SU-DHL-6 (cell line): ENCODE results near the gene CDCP2.

Experiments used
- H2AFZ ChIP-seq: fragments of 200-600 bp; sonication (generic); 2 replicates; pipeline ENCODE4 v1.6.1; 2014; ENCODE audit warnings: low read depth, mild to moderate bottlenecking, moderate library complexity, mixed read lengths, antibody characterized with exemption, low read length; ENCODE audit not compliant: severe bottlenecking
- H3F3A ChIP-seq: fragments of 200-600 bp; shearing (Covaris generic); 2 replicates; pipeline ENCODE4 v1.6.0; 2016; ENCODE audit warnings: antibody characterized with exemption, mild to moderate bottlenecking; ENCODE audit not compliant: insufficient read depth
- H3K27ac ChIP-seq: fragments of 200-600 bp; sonication (generic); 2 replicates; pipeline ENCODE4 v1.5.1; 2016; ENCODE audit warnings: low read depth, mild to moderate bottlenecking, low read length, moderate library complexity, mixed read lengths
- H3K27me3 ChIP-seq: fragments of 200-600 bp; sonication (generic), shearing (Covaris generic); 2 replicates; pipeline ENCODE4 v1.6.0; 2014; ENCODE audit warnings: mild to moderate bottlenecking, low read length
- H3K36me3 ChIP-seq: fragments of 200-600 bp; sonication (generic); 2 replicates; pipeline ENCODE4 v1.6.1; 2014; ENCODE audit warnings: mild to moderate bottlenecking, low read length, mixed read lengths
- H3K4me2 ChIP-seq: fragments of 300-600, 200-600 bp; shearing (Covaris generic), sonication (generic); 2 replicates; pipeline ENCODE4 v1.6.0; 2014; ENCODE audit warnings: low read length, low read depth, mild to moderate bottlenecking; ENCODE audit not compliant: poor library complexity, severe bottlenecking
- H3K4me3 ChIP-seq: fragments of 200-600 bp; sonication (generic); 2 replicates; pipeline ENCODE4 v1.5.1; 2014; ENCODE audit warnings: antibody characterized with exemption, low read length, mild to moderate bottlenecking, mixed read lengths; ENCODE audit not compliant: insufficient read depth, poor library complexity, severe bottlenecking
- H3K79me2 ChIP-seq: fragments of 200-600 bp; sonication (generic); 2 replicates; pipeline ENCODE4 v1.6.1; 2014; ENCODE audit warnings: mild to moderate bottlenecking, low read length, moderate library complexity; ENCODE audit not compliant: insufficient read depth
- H3K9ac ChIP-seq: fragments of 200-600 bp; sonication (generic); 2 replicates; pipeline ENCODE4 v1.7.0; 2014; ENCODE audit warnings: mild to moderate bottlenecking, low read length
- H3K9me2 ChIP-seq: fragments of 200-600 bp; sonication (generic); replicated peaks from 2 replicates; pipeline ENCODE4 v1.6.1; 2014; ENCODE audit warnings: low read length; ENCODE audit not compliant: insufficient read depth
- H3K9me3 ChIP-seq: fragments of 200-600 bp; sonication (generic); 2 replicates; pipeline ENCODE4 v1.6.1; 2014; ENCODE audit warnings: low read length, mixed read lengths; ENCODE audit not compliant: insufficient read depth
- H4K20me1 ChIP-seq: fragments of 200-600 bp; sonication (generic); 2 replicates; pipeline ENCODE4 v1.6.1; 2014; ENCODE audit warnings: low read depth, mild to moderate bottlenecking, antibody characterized with exemption, low read length, moderate library complexity, mixed read lengths
- EZH2phosphoT487 ChIP-seq: fragments of 200-600 bp; sonication (generic), shearing (Covaris generic); conservative IDR thresholded peaks from 2 replicates; pipeline ENCODE4 v1.6.1; 2018; ENCODE audit warnings: mild to moderate bottlenecking, antibody characterized with exemption, low read length, moderate library complexity, mixed read lengths
- TF ChIP-seq, protein P1 (sequence below): fragments of 200-600 bp; sonication (generic); IDR thresholded peaks from one replicate; pipeline ENCODE4 v1.5.1; 2017; ENCODE audit warnings: antibody characterized with exemption, mild to moderate bottlenecking, low read length, moderate library complexity; ENCODE audit not compliant: insufficient read depth, poor library complexity, severe bottlenecking

Gene CDCP2

DNA sequence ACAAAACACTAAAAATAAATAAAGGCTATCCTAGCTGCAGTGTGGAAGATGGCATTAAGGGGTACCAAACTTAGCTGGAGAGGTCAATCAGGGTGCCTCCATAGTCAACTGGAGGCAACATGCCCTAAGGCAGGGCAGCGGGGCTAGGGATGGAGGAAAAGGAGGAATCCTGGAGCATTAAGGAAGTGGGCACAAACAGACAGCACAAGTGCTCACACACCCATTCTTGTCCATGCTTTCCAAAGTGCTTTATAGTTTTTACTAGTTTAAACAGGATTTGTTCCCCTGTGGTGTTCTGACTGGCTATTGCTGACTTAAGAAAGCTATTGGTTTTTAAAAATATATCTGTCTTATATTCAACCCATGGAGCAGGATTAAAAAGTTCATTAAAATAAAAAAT lies 66.0 kb downstream of the CDCP2 start:
- H3K36me3 ChIP-seq = peaks cover 14% of the 10 kb centered on the region; the same call in 1 of the 2 replicates
- H3K4me2 ChIP-seq = no peak overlapping the region
- H3K79me2 ChIP-seq = no peaks in the 10 kb centered on the region
- H3K27ac ChIP-seq = no peak overlapping the region
- no peaks in the 10 kb centered on the region for H3K27me3 ChIP-seq
- no peak overlapping the region for H3K9ac ChIP-seq
- H3F3A ChIP-seq = no peaks in the 10 kb centered on the region
- no peaks in the 10 kb centered on the region for H4K20me1 ChIP-seq
- H3K9me2 ChIP-seq = no peaks in the 10 kb centered on the region
- no peak overlapping the region for H2AFZ ChIP-seq
- no peak overlapping the region for H3K4me3 ChIP-seq
- TF ChIP-seq, protein P1, sequence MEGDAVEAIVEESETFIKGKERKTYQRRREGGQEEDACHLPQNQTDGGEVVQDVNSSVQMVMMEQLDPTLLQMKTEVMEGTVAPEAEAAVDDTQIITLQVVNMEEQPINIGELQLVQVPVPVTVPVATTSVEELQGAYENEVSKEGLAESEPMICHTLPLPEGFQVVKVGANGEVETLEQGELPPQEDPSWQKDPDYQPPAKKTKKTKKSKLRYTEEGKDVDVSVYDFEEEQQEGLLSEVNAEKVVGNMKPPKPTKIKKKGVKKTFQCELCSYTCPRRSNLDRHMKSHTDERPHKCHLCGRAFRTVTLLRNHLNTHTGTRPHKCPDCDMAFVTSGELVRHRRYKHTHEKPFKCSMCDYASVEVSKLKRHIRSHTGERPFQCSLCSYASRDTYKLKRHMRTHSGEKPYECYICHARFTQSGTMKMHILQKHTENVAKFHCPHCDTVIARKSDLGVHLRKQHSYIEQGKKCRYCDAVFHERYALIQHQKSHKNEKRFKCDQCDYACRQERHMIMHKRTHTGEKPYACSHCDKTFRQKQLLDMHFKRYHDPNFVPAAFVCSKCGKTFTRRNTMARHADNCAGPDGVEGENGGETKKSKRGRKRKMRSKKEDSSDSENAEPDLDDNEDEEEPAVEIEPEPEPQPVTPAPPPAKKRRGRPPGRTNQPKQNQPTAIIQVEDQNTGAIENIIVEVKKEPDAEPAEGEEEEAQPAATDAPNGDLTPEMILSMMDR = no peak
- no peak for TF ChIP-seq EZH2phosphoT487
- no peaks in the 10 kb centered on the region for H3K9me3 ChIP-seq

DNA sequence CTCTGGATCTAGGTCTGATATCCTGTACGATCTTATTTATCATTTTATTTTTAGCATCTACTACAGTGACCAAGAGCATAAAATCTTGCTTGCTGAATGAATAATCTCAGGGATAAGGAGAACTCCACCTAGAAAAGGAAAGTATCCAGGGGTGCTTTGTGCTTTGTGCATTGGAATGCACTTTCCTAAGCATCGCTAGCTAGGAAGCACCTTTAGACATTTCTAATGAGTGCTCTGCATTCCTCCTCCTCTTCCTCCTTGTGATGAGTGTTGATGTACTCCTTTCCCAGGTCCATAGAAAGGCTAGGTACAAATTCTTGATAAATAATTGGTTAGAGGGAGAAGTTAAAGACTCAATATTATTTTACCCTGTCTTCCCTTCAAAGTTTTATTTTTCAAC lies 68.0 kb downstream of the CDCP2 start:
- Histone ChIP-seq H3K36me3 (peaks cover 8% of the 10 kb centered on the region; the same call in 1 of the 2 replicates), H3K9me3 (no peaks in the 10 kb centered on the region), H3K27me3 (no peaks in the 10 kb centered on the region)

More for the DNA sequence above, 68.0 kb downstream of the CDCP2 start:
- Histone ChIP-seq H3K4me3 (no peak overlapping the region), H4K20me1 (no peaks in the 10 kb centered on the region), H2AFZ (no peak overlapping the region), H3F3A (no peaks in the 10 kb centered on the region), H3K4me2 (no peak overlapping the region), H3K79me2 (no peaks in the 10 kb centered on the region), H3K9me2 (no peaks in the 10 kb centered on the region), H3K9ac (no peak overlapping the region), H3K27ac (no peak overlapping the region)
- TF ChIP-seq EZH2phosphoT487 = no peak
- TF ChIP-seq, protein P1 = no peak
